Liver (tissue), 9 donors: ENCODE measurements around the gene OPHN1. TPM values are rescaled to one million over a fixed set of nuclear protein-coding genes. Genes with fewer than 3 reads are reported as not detected.

Experiments used
- DNase-seq: peaks from one replicate; pipeline ENCODE4 v3.0.0-alpha.2; 2017; ENCODE audit warnings: low spot score
- H3K27ac ChIP-seq, 2 donors: one replicate each; pipeline ENCODE4 v1.7.0; 2013; ENCODE audit warnings: inconsistent platforms in 2 of 2, low read length in 2 of 2, control low read depth in 1 of 2, low read depth in 1 of 2, mild to moderate bottlenecking in 1 of 2
- H3K27me3 ChIP-seq, 4 donors: one replicate each; pipeline versions ENCODE4 v1.6.1 to v1.7.0; 2013; ENCODE audit warnings: low read length in 3 of 4, inconsistent platforms in 1 of 4, mild to moderate bottlenecking in 1 of 4, moderate library complexity in 1 of 4; ENCODE audit not compliant: control insufficient read depth in 4 of 4, insufficient read depth in 4 of 4
- H3K36me3 ChIP-seq, 4 donors: one replicate each; pipeline versions ENCODE4 v1.6.1 to v1.7.0; 2013; ENCODE audit warnings: low read length in 3 of 4, mild to moderate bottlenecking in 3 of 4, low read depth in 1 of 4, moderate library complexity in 1 of 4; ENCODE audit not compliant: control insufficient read depth in 4 of 4, insufficient read depth in 3 of 4
- H3K4me1 ChIP-seq, 4 donors: one replicate each; pipeline versions ENCODE4 v1.6.1 to v1.7.0; 2013; ENCODE audit warnings: low read length in 3 of 4, mild to moderate bottlenecking in 3 of 4, moderate library complexity in 1 of 4; ENCODE audit not compliant: control insufficient read depth in 4 of 4, insufficient read depth in 4 of 4
- H3K4me3 ChIP-seq, 3 donors: one replicate each; pipeline versions ENCODE4 v1.6.1 to v1.7.0; 2013; ENCODE audit warnings: low read length in 3 of 3, control low read depth in 1 of 3, low read depth in 1 of 3, mild to moderate bottlenecking in 1 of 3
- H3K9ac ChIP-seq, 2 donors: one replicate each; pipeline ENCODE4 v1.7.0; 2013; ENCODE audit warnings: low read length in 2 of 2, mild to moderate bottlenecking in 2 of 2, moderate library complexity in 2 of 2, control low read depth in 1 of 2, low read depth in 1 of 2
- H3K9me3 ChIP-seq, 4 donors: one replicate each; pipeline versions ENCODE4 v1.6.1 to v1.7.0; 2013; ENCODE audit warnings: low read length in 3 of 4; ENCODE audit not compliant: control insufficient read depth in 4 of 4
- ATF3 ChIP-seq: IDR thresholded peaks from 2 replicates; pipeline ENCODE4 v1.6.1; 2016; ENCODE audit warnings: antibody characterized with exemption
- CTCF ChIP-seq: fragments of 150-350 bp; IDR thresholded peaks from 2 replicates; pipeline ENCODE4 v1.5.1; 2017; ENCODE audit warnings: improper control_type of control experiment, low read depth, low read length; ENCODE audit not compliant: missing input control
- EGR1 ChIP-seq, 2 donors: IDR thresholded peaks; 2 replicates each; pipeline ENCODE4 v1.6.1; 2016 to 2018; ENCODE audit warnings: antibody characterized with exemption in 2 of 2, low read depth in 2 of 2
- FOXA1 ChIP-seq: IDR thresholded peaks from 2 replicates; pipeline ENCODE4 v1.6.1; 2016; ENCODE audit warnings: antibody characterized with exemption
- GABPA ChIP-seq, 2 donors: IDR thresholded peaks in 1 of 2; conservative IDR thresholded peaks in 1 of 2; 2 replicates each; pipeline ENCODE4 v1.6.1; 2016; ENCODE audit warnings: antibody characterized with exemption in 2 of 2, mild to moderate bottlenecking in 1 of 2, moderate library complexity in 1 of 2
- HNF4A ChIP-seq, 2 donors: conservative IDR thresholded peaks; 2 replicates each; pipeline ENCODE4 v1.6.1; 2016; ENCODE audit warnings: antibody characterized with exemption in 2 of 2, mild to moderate bottlenecking in 2 of 2
- HNF4G ChIP-seq: IDR thresholded peaks from 2 replicates; pipeline ENCODE4 v1.6.1; 2016; ENCODE audit warnings: antibody characterized with exemption
- JUND ChIP-seq, 2 donors: IDR thresholded peaks; 2 replicates each; pipeline ENCODE4 v1.6.1; 2016; ENCODE audit warnings: antibody characterized with exemption in 2 of 2
- NR2F2 ChIP-seq: IDR thresholded peaks from 2 replicates; pipeline ENCODE4 v1.6.1; 2016; ENCODE audit warnings: antibody characterized with exemption
- RAD21 ChIP-seq, 2 donors: IDR thresholded peaks; 2 replicates each; pipeline ENCODE4 v1.6.1; 2016; ENCODE audit warnings: antibody characterized with exemption in 2 of 2, mild to moderate bottlenecking in 2 of 2
- REST ChIP-seq: IDR thresholded peaks from 2 replicates; pipeline ENCODE4 v1.6.1; 2016; ENCODE audit warnings: antibody characterized with exemption, mild to moderate bottlenecking
- RXRA ChIP-seq, 2 donors: IDR thresholded peaks; 2 replicates each; pipeline ENCODE4 v1.6.1; 2017 to 2018; ENCODE audit warnings: antibody characterized with exemption in 2 of 2, mild to moderate bottlenecking in 1 of 2
- TAF1 ChIP-seq: conservative IDR thresholded peaks from 2 replicates; pipeline ENCODE4 v1.6.1; 2016; ENCODE audit warnings: antibody characterized with exemption, mild to moderate bottlenecking
- ZBTB33 ChIP-seq: IDR thresholded peaks from 2 replicates; pipeline ENCODE4 v1.6.1; 2016; ENCODE audit warnings: antibody characterized with exemption
- WGBS: extraction: QIAGEN DNeasy Blood & Tissue Kit; methylation state at CpG from one replicate; pipeline ENCODE4 v1.1.7; 2013; 5-methylcytosine and 5-hydroxymethylcytosine counted together
- polyA plus RNA-seq, 2 donors: library from polyadenylated mRNA; stranded (reverse) in 1 of 2; unstranded in 1 of 2; fragments of 200-250 nt in 1 of 2; fragments of >200 nt in 1 of 2; fragmentation: Nextera tagmentation in 1 of 2; extraction: Ambion mirVana in 1 of 2; gene quantifications; one replicate each; pipeline versions ENCODE4 v1.2.1 to v1.2.3, GENCODE V29; 2013 to 2015
- total RNA-seq, 2 donors: library from RNA; depleted of rRNA; stranded (reverse); fragments of >200 nt; gene quantifications; one replicate each; pipeline ENCODE4 v1.2.3, GENCODE V29; 2014
- donor health status: healthy.
- donor health status: healthy.
- donor health status: healthy.
- donor health status: healthy.
- donor health status: healthy.

Gene OPHN1
- total and polyA plus RNA-seq, 4 donors: 0.17 to 1.2 (median 0.60) TPM

- Histone ChIP-seq H3K4me3 (no peak overlapping the region), H3K27me3 (no peaks in the 10 kb centered on the region), H3K9me3 (no peaks in the 10 kb centered on the region), H3K9ac (no peak overlapping the region), H3K36me3 (no peaks in the 10 kb centered on the region), H3K27ac (no peak overlapping the region), H3K4me1 (no peaks in the 10 kb centered on the region)
- WGBS: 86% methylated on average over 1 of the region's 1 CpG
- no peak for DNase-seq
- no peak for TF ChIP-seq CTCF
- TF ChIP-seq ATF3: no peak
- no peak for TF ChIP-seq REST
- no peak for TF ChIP-seq RAD21 (IDR thresholded peaks at IDR 0.05)
- no peak for TF ChIP-seq GABPA (IDR thresholded peaks at IDR 0.05 in 1 of 2, conservative IDR thresholded peaks at IDR 0.05 in 1 of 2)
- no peak for TF ChIP-seq HNF4A (conservative IDR thresholded peaks at IDR 0.05)
- TF ChIP-seq EGR1 (IDR thresholded peaks at IDR 0.05; ENCODE audit: low read depth in 2 of 2): no peak
Observed at GRCh38 chrX:68203211-68203610, 230.1 kb downstream of the OPHN1 start.

GRCh38 chrX:68199062-68199848 lies 234.0 kb downstream of the OPHN1 start:
- no peak overlapping the region for H3K27ac ChIP-seq
- H3K4me1 ChIP-seq: no peaks in the 10 kb centered on the region
- no peaks in the 10 kb centered on the region for H3K27me3 ChIP-seq
- H3K36me3 ChIP-seq: no peaks in the 10 kb centered on the region
- H3K9ac ChIP-seq: no peak overlapping the region
- no peaks in the 10 kb centered on the region for H3K9me3 ChIP-seq
- no peak for DNase-seq
- no peak for TF ChIP-seq FOXA1
- TF ChIP-seq RXRA (IDR thresholded peaks at IDR 0.05): no peak
- no peak for TF ChIP-seq NR2F2
- TF ChIP-seq EGR1 (IDR thresholded peaks at IDR 0.05; ENCODE audit: low read depth in 2 of 2): no peak
- TF ChIP-seq HNF4G: no peak
- no peak for TF ChIP-seq RAD21 (IDR thresholded peaks at IDR 0.05)
- no peak for TF ChIP-seq ZBTB33
- no peak for TF ChIP-seq ATF3
- TF ChIP-seq JUND (IDR thresholded peaks at IDR 0.05): no peak
- no peak for TF ChIP-seq TAF1
- H3K4me3 ChIP-seq: no peak overlapping the region
- WGBS: 97% methylated on average over 4 of the region's 4 CpGs
